Measurements from ENCODE around the gene GABRE. TPM values are rescaled to one million over a fixed set of nuclear protein-coding genes. Genes with fewer than 3 reads are reported as not detected.
A peak's percentile ranks its signal among the peaks of the same experiment; 100 is the strongest.

GABRE gene
- total RNA-seq, 2 donors from 2014 or later, result 46.2 to 64.9 TPM

DNA sequence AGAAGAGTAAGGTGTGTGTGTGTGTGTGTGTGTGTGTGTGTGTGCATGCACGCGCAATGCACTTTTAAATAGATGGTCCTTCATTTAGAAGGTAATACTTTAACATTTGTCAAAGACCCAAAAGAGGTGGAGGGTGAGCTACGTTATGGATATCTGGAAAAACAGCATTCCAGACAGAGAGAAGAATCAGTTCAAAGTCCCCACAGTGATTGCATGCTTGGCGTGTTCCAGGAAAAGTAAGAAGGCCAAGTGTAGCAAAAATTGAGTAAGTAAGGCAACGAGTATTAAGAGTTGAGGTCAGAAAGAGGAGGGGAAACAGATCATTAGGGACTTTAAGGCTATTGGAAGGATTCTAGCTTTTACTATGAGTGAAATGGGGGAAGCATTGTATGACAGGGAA lies 21.9 kb upstream of the GABRE start:
- ATAC-seq (peak; percentile 59), DNase-seq (no peak)
- H3K4me3 ChIP-seq, result no peak overlapping the region
- 36 to 40% methylated on average over 5 of the region's 5 CpGs for WGBS, 2 donors
- no peaks in the 10 kb centered on the region for H3K36me3 ChIP-seq (replicated peaks in 1 of 2; ENCODE audit: insufficient read depth in 1 of 2, low read depth in 2 of 2)
- peak overlapping the region in 1 of 4 donors; percentile 25 for H3K27ac ChIP-seq
- no peaks in the 10 kb centered on the region for H3K4me1 ChIP-seq
- TF ChIP-seq POLR2A (IDR thresholded peaks at IDR 0.05), result no peak
- TF ChIP-seq, protein P1, sequence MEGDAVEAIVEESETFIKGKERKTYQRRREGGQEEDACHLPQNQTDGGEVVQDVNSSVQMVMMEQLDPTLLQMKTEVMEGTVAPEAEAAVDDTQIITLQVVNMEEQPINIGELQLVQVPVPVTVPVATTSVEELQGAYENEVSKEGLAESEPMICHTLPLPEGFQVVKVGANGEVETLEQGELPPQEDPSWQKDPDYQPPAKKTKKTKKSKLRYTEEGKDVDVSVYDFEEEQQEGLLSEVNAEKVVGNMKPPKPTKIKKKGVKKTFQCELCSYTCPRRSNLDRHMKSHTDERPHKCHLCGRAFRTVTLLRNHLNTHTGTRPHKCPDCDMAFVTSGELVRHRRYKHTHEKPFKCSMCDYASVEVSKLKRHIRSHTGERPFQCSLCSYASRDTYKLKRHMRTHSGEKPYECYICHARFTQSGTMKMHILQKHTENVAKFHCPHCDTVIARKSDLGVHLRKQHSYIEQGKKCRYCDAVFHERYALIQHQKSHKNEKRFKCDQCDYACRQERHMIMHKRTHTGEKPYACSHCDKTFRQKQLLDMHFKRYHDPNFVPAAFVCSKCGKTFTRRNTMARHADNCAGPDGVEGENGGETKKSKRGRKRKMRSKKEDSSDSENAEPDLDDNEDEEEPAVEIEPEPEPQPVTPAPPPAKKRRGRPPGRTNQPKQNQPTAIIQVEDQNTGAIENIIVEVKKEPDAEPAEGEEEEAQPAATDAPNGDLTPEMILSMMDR (IDR thresholded peaks at IDR 0.05), result no peak
- H3K27me3 ChIP-seq, result no peaks in the 10 kb centered on the region
- intact Hi-C loops (cut with DNase I), result no loop called here
- no peaks in the 10 kb centered on the region for H3K9me3 ChIP-seq

DNA sequence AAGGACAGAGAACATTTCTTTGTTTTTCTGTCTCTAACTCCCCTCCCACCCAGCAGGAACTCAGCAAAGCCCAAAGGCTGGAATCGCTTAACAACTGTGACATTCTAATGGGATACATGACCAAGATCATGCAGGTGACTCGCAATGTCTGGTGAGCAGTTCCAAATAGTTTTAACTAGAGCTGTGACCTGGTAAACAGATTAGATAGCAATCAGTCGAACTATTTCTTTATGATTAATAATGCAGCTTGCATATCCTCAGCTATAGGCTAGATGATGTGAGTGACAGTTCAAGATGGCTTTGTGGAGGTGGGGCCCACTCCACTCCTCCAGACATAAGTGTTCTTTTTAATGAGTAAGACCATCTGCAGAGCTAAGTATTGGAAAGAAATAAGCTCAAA lies 20.0 kb upstream of the GABRE start:
- no peaks in the 10 kb centered on the region for H3K4me1 ChIP-seq
- H3K4me3 ChIP-seq, result no peak overlapping the region
- H3K36me3 ChIP-seq (replicated peaks in 1 of 2; ENCODE audit: insufficient read depth in 1 of 2, low read depth in 2 of 2), result no peaks in the 10 kb centered on the region
- no peak overlapping the region for H3K27ac ChIP-seq
- no peaks in the 10 kb centered on the region for H3K9me3 ChIP-seq
- H3K27me3 ChIP-seq, result no peaks in the 10 kb centered on the region
- WGBS, 2 donors, result 77 to 86% methylated on average over 3 of the region's 3 CpGs
- DNase-seq, result no peak
- intact Hi-C loops (cut with DNase I), result no loop called here
- no peak for ATAC-seq
- TF ChIP-seq POLR2A (IDR thresholded peaks at IDR 0.05), result no peak
- TF ChIP-seq, protein P1 (IDR thresholded peaks at IDR 0.05), result no peak

DNA sequence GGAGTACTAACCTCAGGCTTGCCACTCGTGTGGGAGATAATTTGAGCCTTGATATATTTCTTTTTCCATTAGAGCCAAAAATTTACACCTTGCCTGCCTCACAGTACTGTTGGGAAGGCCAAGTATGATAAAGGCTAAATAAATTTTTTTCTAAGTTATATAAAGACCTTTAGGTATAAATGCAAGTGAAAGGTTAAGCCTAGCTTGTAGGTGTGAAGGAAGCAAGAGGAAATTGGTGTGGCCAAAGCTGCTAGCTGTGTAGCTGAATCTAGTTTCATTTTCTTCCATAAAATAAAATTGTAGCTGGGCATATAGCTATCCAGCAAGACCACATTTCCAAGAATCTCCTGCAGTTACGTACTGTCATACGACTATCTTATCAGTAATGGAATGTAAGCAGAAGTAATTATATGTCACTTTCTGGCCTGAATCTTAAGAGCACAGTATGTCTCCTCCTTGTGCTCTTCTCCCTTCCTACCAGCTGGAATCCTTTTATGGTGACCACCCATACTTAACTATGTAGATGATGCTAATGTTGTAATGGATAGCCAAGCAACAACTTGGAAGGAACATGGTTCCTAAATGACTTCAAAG lies 14.3 kb upstream of the GABRE start:
- H3K27ac ChIP-seq, result no peak overlapping the region
- no peak for TF ChIP-seq POLR2A (IDR thresholded peaks at IDR 0.05)
- TF ChIP-seq, protein P1 (IDR thresholded peaks at IDR 0.05), result no peak
- WGBS, 2 donors, result 57 to 85% methylated on average over 2 to 3 of the region's 3 CpGs
- DNase-seq, result no peak
- H3K36me3 ChIP-seq (replicated peaks in 1 of 2; ENCODE audit: insufficient read depth in 1 of 2, low read depth in 2 of 2), result no peaks in the 10 kb centered on the region
- no peaks in the 10 kb centered on the region for H3K27me3 ChIP-seq
- H3K9me3 ChIP-seq, result no peaks in the 10 kb centered on the region
- no peak for ATAC-seq
- no peak overlapping the region for H3K4me3 ChIP-seq
- intact Hi-C loops (cut with DNase I), result no loop called here
- H3K4me1 ChIP-seq, result no peaks in the 10 kb centered on the region

DNA sequence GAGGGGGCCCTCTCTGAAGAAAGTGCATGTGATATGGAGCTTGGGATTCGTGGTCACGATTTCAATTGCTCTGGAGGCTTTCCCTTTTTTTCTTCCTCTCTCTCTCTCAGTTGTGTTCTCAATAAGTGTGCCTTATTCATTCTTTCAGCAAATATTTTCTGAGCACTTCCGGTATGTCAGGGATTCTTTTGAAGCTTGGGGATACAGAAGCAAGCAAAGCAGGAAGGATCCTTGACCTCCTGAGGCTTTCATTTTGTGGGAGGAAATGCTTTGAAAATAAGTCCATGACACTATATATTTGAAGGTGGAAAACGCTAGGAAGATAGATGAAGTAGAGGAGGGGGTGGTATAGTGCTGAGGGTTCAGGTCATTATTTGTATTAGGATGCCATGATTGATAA lies 12.6 kb upstream of the GABRE start:
- H3K9me3 ChIP-seq, result no peaks in the 10 kb centered on the region
- ATAC-seq (no peak), DNase-seq (no peak)
- intact Hi-C loops (cut with DNase I), result no loop called here
- H3K4me1 ChIP-seq, result no peaks in the 10 kb centered on the region
- H3K27ac ChIP-seq, result no peak overlapping the region
- WGBS, 2 donors, result 72 to 75% methylated on average over 4 of the region's 4 CpGs
- H3K27me3 ChIP-seq, result no peaks in the 10 kb centered on the region
- no peak overlapping the region for H3K4me3 ChIP-seq
- TF ChIP-seq, protein P1 (IDR thresholded peaks at IDR 0.05), result no peak
- no peak for TF ChIP-seq POLR2A (IDR thresholded peaks at IDR 0.05)
- no peaks in the 10 kb centered on the region for H3K36me3 ChIP-seq (replicated peaks in 1 of 2; ENCODE audit: insufficient read depth in 1 of 2, low read depth in 2 of 2)

DNA sequence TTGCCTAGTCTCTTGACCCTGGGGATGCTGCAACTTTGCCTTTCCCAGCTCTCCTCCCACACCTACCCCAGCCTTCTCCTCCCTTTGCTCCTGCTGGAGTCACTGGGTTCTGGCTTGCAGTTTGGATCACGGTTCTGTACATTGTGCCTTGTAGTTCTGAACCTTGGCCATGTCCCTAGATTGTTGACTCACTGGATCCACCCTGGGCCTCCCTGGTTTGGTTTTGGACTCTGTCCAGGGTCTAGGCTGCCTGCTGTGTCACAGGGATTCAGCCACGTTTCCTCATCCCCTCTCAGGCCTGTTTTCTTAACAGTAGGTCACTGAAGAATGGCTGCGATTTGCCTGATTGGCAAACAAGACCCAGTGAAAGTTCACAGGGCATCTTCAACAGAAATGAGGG lies 11.5 kb upstream of the GABRE start:
- no peak for ATAC-seq
- DNase-seq, result peak in 2 of 4 donors; percentile 15 to 17
- intact Hi-C loops (cut with DNase I), result no loop called here

More for the DNA sequence above, 11.5 kb upstream of the GABRE start:
- 20 to 40% methylated on average over 2 of the region's 3 CpGs for WGBS, 2 donors
- Histone ChIP-seq H3K4me3 (no peak overlapping the region), H3K27ac (no peak overlapping the region), H3K9me3 (no peaks in the 10 kb centered on the region), H3K27me3 (no peaks in the 10 kb centered on the region), H3K4me1 (no peaks in the 10 kb centered on the region), H3K36me3 (replicated peaks in 1 of 2; ENCODE audit: insufficient read depth in 1 of 2, low read depth in 2 of 2) (no peaks in the 10 kb centered on the region)
- no peak for TF ChIP-seq POLR2A (IDR thresholded peaks at IDR 0.05)
- TF ChIP-seq, protein P1 (IDR thresholded peaks at IDR 0.05), result no peak

Data from body of pancreas (tissue), 4 donors.